Keratinocyte (primary cell): ENCODE results near the gene TRAPPC11. TPM values are rescaled to one million over a fixed set of nuclear protein-coding genes. Genes with fewer than 3 reads are reported as not detected.

ENCODE experiments used
- DNase-seq: peaks from one replicate; pipeline ENCODE4 v3.0.0-alpha.2; 2011; ENCODE audit warnings: low read depth, missing footprints, low spot score
- FAIRE-seq: peaks from 2 replicates; lab custom pipeline; 2011; peaks lifted over from hg19 to GRCh38; lab: Jason Lieb, UNC
- H2AFZ ChIP-seq: 2 replicates; pipeline ENCODE4 v1.6.0; 2012; ENCODE audit warnings: low read length, control low read depth, inconsistent platforms; ENCODE audit not compliant: control insufficient read depth
- H3K27ac ChIP-seq: 2 replicates; pipeline ENCODE4 v1.5.1; 2011; ENCODE audit warnings: low read length; ENCODE audit not compliant: control insufficient read depth, insufficient read depth
- H3K27me3 ChIP-seq: 3 replicates; pipeline ENCODE4 v1.6.0; 2011; ENCODE audit warnings: low read length; ENCODE audit not compliant: control insufficient read depth, insufficient read depth; ENCODE audit errors: extremely low read depth
- H3K36me3 ChIP-seq, 2 experiments: 2 replicates in 1 of 2; 3 replicates in 1 of 2; pipeline ENCODE4 v1.5.1; 2011; ENCODE audit warnings: low read length in 2 of 2, mild to moderate bottlenecking in 1 of 2; ENCODE audit not compliant: control insufficient read depth in 2 of 2, insufficient read depth in 2 of 2; ENCODE audit errors: extremely low read depth in 1 of 2
- H3K4me1 ChIP-seq: 3 replicates; pipeline ENCODE4 v1.5.1; 2011; ENCODE audit warnings: low read length; ENCODE audit not compliant: control insufficient read depth, insufficient read depth; ENCODE audit errors: extremely low read depth
- H3K4me2 ChIP-seq: 3 replicates; pipeline ENCODE4 v1.6.0; 2011; ENCODE audit warnings: low read depth, low read length; ENCODE audit not compliant: control insufficient read depth, insufficient read depth; ENCODE audit errors: extremely low read depth
- H3K4me3 ChIP-seq, 3 experiments: fragments of 200-600 bp in 1 of 3; sonication (generic) in 1 of 3; 2 replicates in 2 of 3; 3 replicates in 1 of 3; pipeline ENCODE4 v1.5.1; 2011 to 2016; ENCODE audit warnings: low read length in 3 of 3, mild to moderate bottlenecking in 3 of 3, control low read depth in 2 of 3, inconsistent platforms in 1 of 3, low read depth in 1 of 3, mixed read lengths in 1 of 3, mixed run types in 1 of 3, moderate library complexity in 1 of 3; ENCODE audit not compliant: control insufficient read depth in 2 of 3, insufficient read depth in 2 of 3; ENCODE audit errors: extremely low read depth in 1 of 3
- H3K79me2 ChIP-seq: 2 replicates; pipeline ENCODE4 v1.6.0; 2012; ENCODE audit warnings: low read length; ENCODE audit not compliant: control insufficient read depth, insufficient read depth
- H3K9ac ChIP-seq: 3 replicates; pipeline ENCODE4 v1.6.0; 2011; ENCODE audit warnings: low read length; ENCODE audit not compliant: control insufficient read depth, insufficient read depth; ENCODE audit errors: extremely low read depth
- H3K9me1 ChIP-seq: 3 replicates; pipeline ENCODE4 v1.6.0; 2011; ENCODE audit warnings: low read length; ENCODE audit not compliant: control insufficient read depth, insufficient read depth; ENCODE audit errors: extremely low read depth
- H3K9me3 ChIP-seq: 2 replicates; pipeline ENCODE4 v1.5.1; 2012; ENCODE audit warnings: low read depth, low read length; ENCODE audit not compliant: control insufficient read depth
- H4K20me1 ChIP-seq: 3 replicates; pipeline ENCODE4 v1.6.0; 2011; ENCODE audit warnings: low read length; ENCODE audit not compliant: control insufficient read depth, insufficient read depth; ENCODE audit errors: extremely low read depth
- CTCF ChIP-seq, 3 experiments: IDR thresholded peaks in 1 of 3; conservative IDR thresholded peaks in 1 of 3; optimal IDR thresholded peaks in 1 of 3; 2 replicates in 2 of 3; 3 replicates in 1 of 3; pipeline versions ENCODE3 to v1.5.1; 2011; ENCODE audit warnings: low read length in 3 of 3, mild to moderate bottlenecking in 3 of 3, moderate library complexity in 2 of 3, control low read depth in 1 of 3, inconsistent platforms in 1 of 3; ENCODE audit not compliant: insufficient read depth in 2 of 3; ENCODE audit errors: extremely low read depth in 1 of 3
- EZH2 ChIP-seq: IDR thresholded peaks from one replicate; pipeline ENCODE4 v1.6.1; 2012; ENCODE audit warnings: inconsistent platforms, mild to moderate bottlenecking, low read length, moderate library complexity
- dilution Hi-C: fragments of 300-500 bp; cut with MboI; formaldehyde crosslinking; loops from one replicate; pipeline ENCODE4 v1.7.0; 2020; ENCODE audit warnings: low sequenced_read_pairs; ENCODE audit not compliant: extremely low pct_ligation_motif_present
- polyA plus RNA-seq, 5 experiments: library from polyadenylated mRNA; depleted of rRNA in 3 of 5; stranded (reverse) in 3 of 5; stranded (forward) in 1 of 5; unstranded in 1 of 5; fragments of >200 nt; gene quantifications; 1 replicate in 1 of 5; 2 replicates in 3 of 5; 3 replicates in 1 of 5; pipeline versions ENCODE4 v1.2.1 to v1.2.3, GENCODE V29; 2011 to 2012; ENCODE audit warnings: missing spikeins in 2 of 5, low read depth in 1 of 5, low replicate concordance in 1 of 5

The TRAPPC11 gene
- polyA plus RNA-seq, 1 donor (not counting 4 experiments of a cell fraction or from before 2014, with no cell fraction given), result 42.5 TPM

GRCh38 chr4:183638436-183638835, 20.7 kb upstream of the TRAPPC11 start:
- no peaks in the 10 kb centered on the region for H3K79me2 ChIP-seq
- H3K27ac ChIP-seq, result no peak overlapping the region
- no peaks in the 10 kb centered on the region for H3K9me1 ChIP-seq
- no peaks in the 10 kb centered on the region for H3K27me3 ChIP-seq
- H3K9ac ChIP-seq, result no peak overlapping the region
- no peak for FAIRE-seq
- H2AFZ ChIP-seq, result no peak overlapping the region
- H3K4me2 ChIP-seq, result no peak overlapping the region
- no peaks in the 10 kb centered on the region for H3K9me3 ChIP-seq
- dilution Hi-C loops, result no loop called here
- H3K36me3 ChIP-seq, result peaks cover 0 to 6% of the 10 kb centered on the region in 2 experiments
- no peak overlapping the region for H3K4me3 ChIP-seq
- H4K20me1 ChIP-seq, result no peaks in the 10 kb centered on the region
- TF ChIP-seq EZH2 (no peak), CTCF (optimal IDR thresholded peaks at IDR 0.05 in 1 of 3, IDR thresholded peaks at IDR 0.05 in 1 of 3, conservative IDR thresholded peaks at IDR 0.05 in 1 of 3; ENCODE audit: extremely low read depth in 1 of 3, insufficient read depth in 2 of 3, low read length in 3 of 3) (no peak)
- DNase-seq, result no peak
- H3K4me1 ChIP-seq, result peaks cover 14% of the 10 kb centered on the region

- Histone ChIP-seq H3K4me3 (no peak overlapping the region), H3K9me3 (no peaks in the 10 kb centered on the region), H3K4me1 (peaks cover 14% of the 10 kb centered on the region), H3K36me3 (peaks cover 0 to 9% of the 10 kb centered on the region in 2 experiments), H3K27ac (no peak overlapping the region), H3K9me1 (no peaks in the 10 kb centered on the region), H3K79me2 (no peaks in the 10 kb centered on the region), H4K20me1 (no peaks in the 10 kb centered on the region), H2AFZ (no peak overlapping the region), H3K27me3 (no peaks in the 10 kb centered on the region), H3K9ac (no peak overlapping the region), H3K4me2 (no peak overlapping the region)
- dilution Hi-C loops, result no loop called here
- TF ChIP-seq CTCF (optimal IDR thresholded peaks at IDR 0.05 in 1 of 3, IDR thresholded peaks at IDR 0.05 in 1 of 3, conservative IDR thresholded peaks at IDR 0.05 in 1 of 3; ENCODE audit: extremely low read depth in 1 of 3, insufficient read depth in 2 of 3, low read length in 3 of 3) (no peak), EZH2 (no peak)
- DNase-seq (no peak), FAIRE-seq (no peak)
Observed at GRCh38 chr4:183639291-183639690, 19.8 kb upstream of the TRAPPC11 start.
